ENCODE results near the gene SH3GL1.

SH3GL1 gene

GRCh38 chr19:4324228-4324627, 76.1 kb downstream of the SH3GL1 start:
- Histone ChIP-seq H3K4me3 (ENCODE audit: low read length) (no peak overlapping the region), H3K9me3 (ENCODE audit: control insufficient read depth, low read depth, low read length) (no peaks in the 10 kb centered on the region), H3K36me3 (ENCODE audit: control insufficient read depth, low read depth, low read length) (no peaks in the 10 kb centered on the region), H3K27me3 (ENCODE audit: control insufficient read depth, insufficient read depth, low read length) (no peaks in the 10 kb centered on the region), H3K27ac (ENCODE audit: low read length) (no peak overlapping the region), H3K4me1 (ENCODE audit: control insufficient read depth, low read depth, low read length) (peaks cover 3% of the 10 kb centered on the region), H3K9ac (ENCODE audit: low read length) (no peak overlapping the region)

GRCh38 chr19:4323692-4324091, 76.7 kb downstream of the SH3GL1 start:
- Histone ChIP-seq H3K36me3 (ENCODE audit: control insufficient read depth, low read depth, low read length) (peaks cover under 1% of the 10 kb centered on the region), H3K9ac (ENCODE audit: low read length) (no peak overlapping the region), H3K27ac (ENCODE audit: low read length) (no peak overlapping the region), H3K27me3 (ENCODE audit: control insufficient read depth, insufficient read depth, low read length) (no peaks in the 10 kb centered on the region), H3K4me3 (ENCODE audit: low read length) (no peak overlapping the region), H3K9me3 (ENCODE audit: control insufficient read depth, low read depth, low read length) (no peaks in the 10 kb centered on the region), H3K4me1 (ENCODE audit: control insufficient read depth, low read depth, low read length) (peaks cover 3% of the 10 kb centered on the region)

- H3K27me3 ChIP-seq (ENCODE audit: control insufficient read depth, insufficient read depth, low read length), result no peaks in the 10 kb centered on the region
- no peak overlapping the region for H3K9ac ChIP-seq (ENCODE audit: low read length)
- H3K4me1 ChIP-seq (ENCODE audit: control insufficient read depth, low read depth, low read length), result peaks cover 3% of the 10 kb centered on the region
- no peak overlapping the region for H3K27ac ChIP-seq (ENCODE audit: low read length)
- H3K9me3 ChIP-seq (ENCODE audit: control insufficient read depth, low read depth, low read length), result no peaks in the 10 kb centered on the region
- peaks cover 6% of the 10 kb centered on the region for H3K36me3 ChIP-seq (ENCODE audit: control insufficient read depth, low read depth, low read length)
- H3K4me3 ChIP-seq (ENCODE audit: low read length), result no peak overlapping the region
These were observed 77.2 kb downstream of the SH3GL1 start for GRCh38 chr19:4322942-4323665.

GRCh38 chr19:4320419-4320818, 79.9 kb downstream of the SH3GL1 start:
- Histone ChIP-seq H3K9me3 (ENCODE audit: control insufficient read depth, low read depth, low read length) (no peaks in the 10 kb centered on the region), H3K4me3 (ENCODE audit: low read length) (no peak overlapping the region), H3K9ac (ENCODE audit: low read length) (no peak overlapping the region), H3K36me3 (ENCODE audit: control insufficient read depth, low read depth, low read length) (peaks cover 13% of the 10 kb centered on the region), H3K27me3 (ENCODE audit: control insufficient read depth, insufficient read depth, low read length) (no peaks in the 10 kb centered on the region), H3K27ac (ENCODE audit: low read length) (no peak overlapping the region), H3K4me1 (ENCODE audit: control insufficient read depth, low read depth, low read length) (no peaks in the 10 kb centered on the region)

- H3K4me3 ChIP-seq (ENCODE audit: low read length), result no peak overlapping the region
- H3K4me1 ChIP-seq (ENCODE audit: control insufficient read depth, low read depth, low read length), result no peaks in the 10 kb centered on the region
- no peaks in the 10 kb centered on the region for H3K9me3 ChIP-seq (ENCODE audit: control insufficient read depth, low read depth, low read length)
- H3K9ac ChIP-seq (ENCODE audit: low read length), result no peak overlapping the region
- peaks cover 16% of the 10 kb centered on the region for H3K36me3 ChIP-seq (ENCODE audit: control insufficient read depth, low read depth, low read length)
- H3K27ac ChIP-seq (ENCODE audit: low read length), result no peak overlapping the region
- H3K27me3 ChIP-seq (ENCODE audit: control insufficient read depth, insufficient read depth, low read length), result no peaks in the 10 kb centered on the region
These were observed 81.2 kb downstream of the SH3GL1 start for GRCh38 chr19:4319067-4319718.

- no peaks in the 10 kb centered on the region for H3K9me3 ChIP-seq (ENCODE audit: control insufficient read depth, low read depth, low read length)
- no peak overlapping the region for H3K9ac ChIP-seq (ENCODE audit: low read length)
- no peaks in the 10 kb centered on the region for H3K27me3 ChIP-seq (ENCODE audit: control insufficient read depth, insufficient read depth, low read length)
- H3K27ac ChIP-seq (ENCODE audit: low read length), result no peak overlapping the region
- no peaks in the 10 kb centered on the region for H3K4me1 ChIP-seq (ENCODE audit: control insufficient read depth, low read depth, low read length)
- peaks cover 16% of the 10 kb centered on the region for H3K36me3 ChIP-seq (ENCODE audit: control insufficient read depth, low read depth, low read length)
- no peak overlapping the region for H3K4me3 ChIP-seq (ENCODE audit: low read length)
These were observed 81.9 kb downstream of the SH3GL1 start for GRCh38 chr19:4318460-4318859.

- H3K4me1 ChIP-seq (ENCODE audit: control insufficient read depth, low read depth, low read length), result no peaks in the 10 kb centered on the region
These were observed 83.4 kb downstream of the SH3GL1 start for GRCh38 chr19:4316956-4317355.

GRCh38 chr19:4313847-4314490, 86.4 kb downstream of the SH3GL1 start:
- Histone ChIP-seq H3K36me3 (ENCODE audit: control insufficient read depth, low read depth, low read length) (peaks cover 25% of the 10 kb centered on the region), H3K4me3 (ENCODE audit: low read length) (no peak overlapping the region), H3K27me3 (ENCODE audit: control insufficient read depth, insufficient read depth, low read length) (no peaks in the 10 kb centered on the region), H3K4me1 (ENCODE audit: control insufficient read depth, low read depth, low read length) (no peaks in the 10 kb centered on the region), H3K9ac (ENCODE audit: low read length) (no peak overlapping the region), H3K27ac (ENCODE audit: low read length) (no peak overlapping the region), H3K9me3 (ENCODE audit: control insufficient read depth, low read depth, low read length) (no peaks in the 10 kb centered on the region)

More at GRCh38 chr19:4316956-4317355, 83.4 kb downstream of the SH3GL1 start:
- Histone ChIP-seq H3K4me3 (ENCODE audit: low read length) (no peak overlapping the region), H3K27ac (ENCODE audit: low read length) (no peak overlapping the region), H3K9ac (ENCODE audit: low read length) (no peak overlapping the region), H3K9me3 (ENCODE audit: control insufficient read depth, low read depth, low read length) (no peaks in the 10 kb centered on the region), H3K36me3 (ENCODE audit: control insufficient read depth, low read depth, low read length) (peaks cover 18% of the 10 kb centered on the region), H3K27me3 (ENCODE audit: control insufficient read depth, insufficient read depth, low read length) (no peaks in the 10 kb centered on the region)

Measured in iPS-18a (cell line).